Colonic mucosa (tissue), 4 donors: ENCODE measurements around the gene TSPAN15. TPM values are rescaled to one million over a fixed set of nuclear protein-coding genes. Genes with fewer than 3 reads are reported as not detected.
"Not testable (repeated sequence)": the region's sequence is repeated elsewhere in the genome, so short reads cannot be mapped to it uniquely, and the experiment has no call there.

Experiments used
- DNase-seq: peaks from one replicate; pipeline ENCODE4 v3.0.0-alpha.2; 2020
- H3K27ac ChIP-seq: fragments of 200-600 bp; one replicate; pipeline ENCODE4 v1.8.0; 2021
- H3K27me3 ChIP-seq: fragments of 200-600 bp; one replicate; pipeline ENCODE4 v1.8.0; 2021
- H3K36me3 ChIP-seq: fragments of 200-600 bp; one replicate; pipeline ENCODE4 v1.8.0; 2021
- H3K4me1 ChIP-seq: fragments of 200-600 bp; one replicate; pipeline ENCODE4 v1.8.0; 2021; ENCODE audit warnings: mild to moderate bottlenecking
- H3K4me3 ChIP-seq: fragments of 200-600 bp; one replicate; pipeline ENCODE4 v1.8.0; 2021
- H3K9ac ChIP-seq, 2 donors: one replicate each; pipeline ENCODE4 v1.7.0; 2013; ENCODE audit warnings: control low read depth in 2 of 2, low read depth in 2 of 2, low read length in 2 of 2
- H3K9me3 ChIP-seq: fragments of 200-600 bp; one replicate; pipeline ENCODE4 v1.8.0; 2021
- intact Hi-C: fragments of 100-400 bp; cut with DNase I; formaldehyde crosslinking; loops from one replicate; pipeline ENCODE4 v1.14.1; 2022
- total RNA-seq, 2 donors: library from RNA; stranded (reverse); fragmentation: NEBNext Ultra II Directional in 1 of 2; extraction: Animal tissue kit (Norgen Biotek cat#: 25700) in 1 of 2; gene quantifications; one replicate each; pipeline ENCODE4 v1.2.1, GENCODE V29; 2021
- TF ChIP-seq, protein P1 (sequence below): fragments of 200-600 bp; IDR thresholded peaks from one replicate; pipeline ENCODE4 v1.8.0; 2022; ENCODE audit warnings: antibody characterized with exemption, mild to moderate bottlenecking
- donor health status: healthy.
- donor health status: DM: no; HTN: no; CAD: no.
- donor health status: DM: no; HTN: no; CAD: no.

The TSPAN15 gene
- total RNA-seq, 2 donors from 2014 or later = 129 TPM

DNA sequence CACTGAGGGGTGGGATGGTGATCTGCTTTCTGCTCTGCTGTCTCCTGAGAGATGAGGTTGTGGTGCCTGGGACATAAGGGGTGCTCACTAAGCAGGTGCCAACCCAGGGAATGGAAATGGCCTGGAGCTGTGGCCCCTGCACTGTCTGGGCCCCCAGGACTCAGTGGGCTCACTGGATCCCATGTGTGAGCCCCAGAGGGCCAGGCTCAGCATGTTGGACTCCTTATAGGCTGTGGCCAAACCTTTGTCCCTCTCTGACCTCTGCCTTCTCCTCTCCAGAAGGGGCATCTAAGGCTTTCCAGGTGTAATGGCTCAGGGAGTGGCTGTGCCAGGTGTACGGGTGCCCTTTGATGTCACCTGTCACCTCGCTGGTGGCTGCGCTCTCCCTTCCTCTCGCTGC is 65.5 kb downstream of the TSPAN15 start:
- DNase-seq = no peak
- Histone ChIP-seq H3K9ac (no peak overlapping the region), H3K27ac (no peak overlapping the region), H3K4me3 (no peak overlapping the region), H3K4me1 (no peaks in the 10 kb centered on the region), H3K36me3 (no peaks in the 10 kb centered on the region), H3K9me3 (no peaks in the 10 kb centered on the region), H3K27me3 (no peaks in the 10 kb centered on the region)
- intact Hi-C loops = loop anchor here (2.0 to 5.0 kb wide), 2 partner anchors 118 to 201 kb away; no protein-coding TSS in a partner anchor
- TF ChIP-seq, protein P1, sequence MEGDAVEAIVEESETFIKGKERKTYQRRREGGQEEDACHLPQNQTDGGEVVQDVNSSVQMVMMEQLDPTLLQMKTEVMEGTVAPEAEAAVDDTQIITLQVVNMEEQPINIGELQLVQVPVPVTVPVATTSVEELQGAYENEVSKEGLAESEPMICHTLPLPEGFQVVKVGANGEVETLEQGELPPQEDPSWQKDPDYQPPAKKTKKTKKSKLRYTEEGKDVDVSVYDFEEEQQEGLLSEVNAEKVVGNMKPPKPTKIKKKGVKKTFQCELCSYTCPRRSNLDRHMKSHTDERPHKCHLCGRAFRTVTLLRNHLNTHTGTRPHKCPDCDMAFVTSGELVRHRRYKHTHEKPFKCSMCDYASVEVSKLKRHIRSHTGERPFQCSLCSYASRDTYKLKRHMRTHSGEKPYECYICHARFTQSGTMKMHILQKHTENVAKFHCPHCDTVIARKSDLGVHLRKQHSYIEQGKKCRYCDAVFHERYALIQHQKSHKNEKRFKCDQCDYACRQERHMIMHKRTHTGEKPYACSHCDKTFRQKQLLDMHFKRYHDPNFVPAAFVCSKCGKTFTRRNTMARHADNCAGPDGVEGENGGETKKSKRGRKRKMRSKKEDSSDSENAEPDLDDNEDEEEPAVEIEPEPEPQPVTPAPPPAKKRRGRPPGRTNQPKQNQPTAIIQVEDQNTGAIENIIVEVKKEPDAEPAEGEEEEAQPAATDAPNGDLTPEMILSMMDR = no peak

DNA sequence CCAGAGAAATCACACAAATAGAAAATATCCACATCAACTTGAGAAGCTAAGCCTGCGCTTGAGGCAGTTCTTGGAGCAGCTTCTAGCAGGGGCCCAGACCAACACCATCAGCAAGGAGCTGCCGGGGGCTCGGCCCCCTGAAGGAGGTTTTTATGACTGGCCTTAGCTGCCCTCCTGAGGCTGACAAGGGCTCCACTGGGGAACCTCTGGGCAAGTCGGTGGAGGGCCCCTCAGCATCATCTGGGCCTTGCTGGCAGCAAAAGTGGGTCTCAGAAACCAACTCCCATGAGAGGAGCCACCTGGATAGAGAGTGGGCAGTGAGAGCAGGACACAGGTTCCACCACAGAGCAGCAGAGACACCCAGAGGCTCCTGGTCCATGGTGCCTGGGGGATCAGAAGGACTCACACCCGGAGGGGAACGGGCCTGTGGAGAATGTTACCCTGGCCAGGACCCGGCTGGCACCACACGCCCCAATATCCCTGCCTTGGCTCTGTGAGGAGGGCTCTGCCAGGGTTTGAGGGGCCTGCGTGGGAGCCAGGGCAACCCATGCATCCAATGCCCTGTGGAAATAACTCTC is 66.1 kb downstream of the TSPAN15 start:
- Histone ChIP-seq H3K9ac (no peak overlapping the region), H3K4me3 (no peak overlapping the region), H3K27me3 (no peaks in the 10 kb centered on the region), H3K9me3 (no peaks in the 10 kb centered on the region), H3K4me1 (no peaks in the 10 kb centered on the region), H3K27ac (no peak overlapping the region), H3K36me3 (no peaks in the 10 kb centered on the region)
- TF ChIP-seq, protein P1 = no peak
- no peak for DNase-seq
- intact Hi-C loops = loop anchor here (2.0 to 5.0 kb wide), 2 partner anchors 117 to 200 kb away; no protein-coding TSS in a partner anchor

DNA sequence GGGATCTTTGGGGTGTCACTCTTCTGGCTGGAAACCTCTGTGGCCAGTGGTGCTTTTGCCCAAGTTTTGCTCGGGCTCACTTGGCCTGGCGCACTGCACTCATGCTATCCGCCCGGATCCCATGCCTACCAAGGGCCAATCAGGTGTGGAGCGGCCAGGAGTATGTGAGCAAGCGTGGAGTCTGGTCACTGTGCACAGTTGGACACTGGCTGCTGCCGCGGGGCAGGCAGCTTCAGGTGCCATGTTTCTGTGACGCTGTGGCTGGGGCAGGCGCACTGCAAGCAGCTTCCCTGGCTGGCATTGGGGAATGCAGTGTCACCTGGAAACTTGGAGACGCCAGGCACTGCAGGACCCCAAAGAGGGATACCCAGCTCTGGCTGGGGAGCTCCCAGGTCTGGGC is 76.7 kb downstream of the TSPAN15 start:
- no peak for DNase-seq
- Histone ChIP-seq H3K27me3 (no peaks in the 10 kb centered on the region), H3K27ac (no peak overlapping the region), H3K4me1 (no peaks in the 10 kb centered on the region), H3K36me3 (no peaks in the 10 kb centered on the region), H3K9me3 (no peaks in the 10 kb centered on the region), H3K9ac (no peak overlapping the region), H3K4me3 (no peak overlapping the region)
- intact Hi-C loops = no loop called here
- TF ChIP-seq, protein P1 = no peak

DNA sequence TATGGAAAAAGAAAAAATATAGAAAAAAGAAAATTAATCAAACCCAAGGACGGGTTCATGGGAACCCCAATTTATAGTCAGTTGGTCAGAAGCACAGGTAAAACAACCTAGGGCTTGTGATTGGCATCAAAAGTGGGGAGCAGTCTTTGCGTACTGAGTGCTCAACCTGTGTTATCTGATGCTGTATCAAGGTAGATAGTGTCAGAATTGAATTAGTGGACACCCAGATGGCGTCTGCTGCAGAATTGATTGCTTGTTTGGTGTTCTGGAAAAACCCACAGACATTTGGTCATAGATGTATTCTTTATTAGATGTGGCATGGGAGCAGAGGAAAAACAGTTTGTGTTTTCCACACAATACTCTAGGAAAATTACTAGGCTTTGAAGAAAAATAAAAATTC is 82.4 kb downstream of the TSPAN15 start:
- Histone ChIP-seq H3K27me3 (no peaks in the 10 kb centered on the region), H3K27ac (no peak overlapping the region), H3K9me3 (no peaks in the 10 kb centered on the region), H3K9ac (no peak overlapping the region), H3K4me3 (no peak overlapping the region), H3K36me3 (no peaks in the 10 kb centered on the region), H3K4me1 (no peaks in the 10 kb centered on the region)
- TF ChIP-seq, protein P1 = no peak
- DNase-seq = no peak
- intact Hi-C loops = no loop called here

DNA sequence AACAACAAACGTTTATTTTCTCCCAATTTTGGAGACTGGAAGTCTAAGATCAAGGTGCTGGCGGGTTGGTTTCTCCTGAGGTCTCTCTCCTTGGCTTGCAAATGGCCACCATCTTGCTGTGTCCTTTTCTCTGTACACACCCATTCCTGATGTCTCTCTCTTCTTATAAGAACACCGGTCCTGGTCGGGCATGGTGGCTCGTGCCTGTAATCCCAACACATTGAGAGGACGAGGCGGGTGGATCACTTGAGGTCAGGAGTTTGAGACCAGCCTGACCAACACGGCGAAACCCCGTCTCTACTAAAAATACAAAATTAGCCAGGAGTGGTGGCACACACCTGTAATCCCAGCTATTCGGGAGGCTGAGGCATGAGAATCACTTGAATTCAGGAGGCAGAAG is 85.3 kb downstream of the TSPAN15 start:
- H3K9me3 ChIP-seq, H3K27me3 ChIP-seq, H3K36me3 ChIP-seq, DNase-seq, H3K9ac ChIP-seq, H3K4me1 ChIP-seq, intact Hi-C loops, H3K27ac ChIP-seq, H3K4me3 ChIP-seq: not testable (repeated sequence)

DNA sequence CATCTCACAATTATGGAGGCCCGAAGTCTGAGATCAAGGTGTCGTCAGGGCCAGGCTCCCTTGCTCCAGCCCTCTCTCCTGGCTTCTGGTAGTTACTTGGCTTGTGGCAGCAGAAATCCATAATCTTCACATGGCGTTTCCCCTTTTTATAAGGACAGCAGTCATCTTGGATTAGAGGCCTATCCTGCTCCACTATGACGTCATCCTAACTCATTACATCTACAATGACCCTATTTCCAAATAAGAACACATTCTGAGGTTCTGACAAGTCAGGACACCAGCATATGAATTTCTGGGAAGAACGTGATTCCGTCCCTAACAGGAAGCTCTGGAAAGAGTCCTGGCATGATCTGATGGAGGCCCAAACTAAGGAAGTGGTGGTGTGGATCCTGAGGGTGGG is 86.2 kb downstream of the TSPAN15 start:
- Histone ChIP-seq H3K4me3 (no peak overlapping the region), H3K9me3 (no peaks in the 10 kb centered on the region), H3K27me3 (no peaks in the 10 kb centered on the region), H3K4me1 (no peaks in the 10 kb centered on the region), H3K9ac (no peak overlapping the region), H3K36me3 (no peaks in the 10 kb centered on the region), H3K27ac (no peak overlapping the region)
- intact Hi-C loops = no loop called here
- DNase-seq = no peak
- TF ChIP-seq, protein P1 = no peak
